HG03354 (cell line): ENCODE results near the gene SENP7.
"Not testable (repeated sequence)": the region's sequence is repeated elsewhere in the genome, so short reads cannot be mapped to it uniquely, and the experiment has no call there.

Source experiments
- ATAC-seq: cut with Tn5 transposase; IDR thresholded peaks from one replicate; pipeline ENCODE4 v1.9.1; 2021; ENCODE audit warnings: mild to moderate bottlenecking; ENCODE audit not compliant: unreplicated experiment, poor library complexity, severe bottlenecking

Gene SENP7, protein sequence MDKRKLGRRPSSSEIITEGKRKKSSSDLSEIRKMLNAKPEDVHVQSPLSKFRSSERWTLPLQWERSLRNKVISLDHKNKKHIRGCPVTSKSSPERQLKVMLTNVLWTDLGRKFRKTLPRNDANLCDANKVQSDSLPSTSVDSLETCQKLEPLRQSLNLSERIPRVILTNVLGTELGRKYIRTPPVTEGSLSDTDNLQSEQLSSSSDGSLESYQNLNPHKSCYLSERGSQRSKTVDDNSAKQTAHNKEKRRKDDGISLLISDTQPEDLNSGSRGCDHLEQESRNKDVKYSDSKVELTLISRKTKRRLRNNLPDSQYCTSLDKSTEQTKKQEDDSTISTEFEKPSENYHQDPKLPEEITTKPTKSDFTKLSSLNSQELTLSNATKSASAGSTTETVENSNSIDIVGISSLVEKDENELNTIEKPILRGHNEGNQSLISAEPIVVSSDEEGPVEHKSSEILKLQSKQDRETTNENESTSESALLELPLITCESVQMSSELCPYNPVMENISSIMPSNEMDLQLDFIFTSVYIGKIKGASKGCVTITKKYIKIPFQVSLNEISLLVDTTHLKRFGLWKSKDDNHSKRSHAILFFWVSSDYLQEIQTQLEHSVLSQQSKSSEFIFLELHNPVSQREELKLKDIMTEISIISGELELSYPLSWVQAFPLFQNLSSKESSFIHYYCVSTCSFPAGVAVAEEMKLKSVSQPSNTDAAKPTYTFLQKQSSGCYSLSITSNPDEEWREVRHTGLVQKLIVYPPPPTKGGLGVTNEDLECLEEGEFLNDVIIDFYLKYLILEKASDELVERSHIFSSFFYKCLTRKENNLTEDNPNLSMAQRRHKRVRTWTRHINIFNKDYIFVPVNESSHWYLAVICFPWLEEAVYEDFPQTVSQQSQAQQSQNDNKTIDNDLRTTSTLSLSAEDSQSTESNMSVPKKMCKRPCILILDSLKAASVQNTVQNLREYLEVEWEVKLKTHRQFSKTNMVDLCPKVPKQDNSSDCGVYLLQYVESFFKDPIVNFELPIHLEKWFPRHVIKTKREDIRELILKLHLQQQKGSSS

DNA sequence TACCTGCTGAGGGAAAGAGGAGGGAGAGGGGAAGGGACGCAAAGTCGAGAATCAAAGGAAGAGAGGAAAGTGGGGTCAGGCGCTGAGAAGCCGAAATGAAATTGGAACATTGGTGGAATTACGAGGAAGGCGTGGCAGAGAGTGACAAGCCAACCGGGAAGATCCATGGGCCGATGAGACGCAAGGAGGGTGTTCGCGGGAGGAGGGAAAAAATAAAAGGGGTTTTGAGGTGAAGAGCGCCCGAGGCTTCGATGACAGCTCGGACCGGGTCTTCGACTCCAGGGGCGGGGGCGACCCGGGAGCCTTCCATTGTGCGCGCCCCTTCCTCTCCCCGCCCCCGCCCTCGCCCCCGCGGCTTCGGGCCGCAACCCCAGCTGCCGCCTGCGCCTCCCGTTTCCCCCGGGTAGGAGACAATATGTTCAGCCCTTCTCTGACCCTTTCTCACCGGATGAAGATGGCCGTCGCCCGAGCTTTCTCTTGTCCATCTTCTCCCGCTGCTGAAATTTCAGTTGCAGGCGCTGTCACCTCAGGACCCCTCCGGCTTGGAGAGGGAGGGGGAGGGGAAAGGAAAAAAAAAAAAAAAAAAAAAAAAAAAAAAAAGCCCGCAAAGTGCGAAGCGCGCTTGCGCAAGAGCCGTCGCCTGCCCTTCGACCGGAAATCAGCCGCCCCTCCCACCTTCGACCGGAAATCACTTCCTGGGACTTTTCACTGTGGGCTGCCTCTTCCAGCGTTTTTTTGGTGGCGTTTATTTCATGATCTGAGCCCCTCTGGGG is at the start of gene SENP7:
Gene SENP7, minus strand, starts transcription at position 567 of the 773 bp plus-strand sequence. Its CDS starts 82 bp downstream, at position 485.
- ATAC-seq, result peak; percentile 69

DNA sequence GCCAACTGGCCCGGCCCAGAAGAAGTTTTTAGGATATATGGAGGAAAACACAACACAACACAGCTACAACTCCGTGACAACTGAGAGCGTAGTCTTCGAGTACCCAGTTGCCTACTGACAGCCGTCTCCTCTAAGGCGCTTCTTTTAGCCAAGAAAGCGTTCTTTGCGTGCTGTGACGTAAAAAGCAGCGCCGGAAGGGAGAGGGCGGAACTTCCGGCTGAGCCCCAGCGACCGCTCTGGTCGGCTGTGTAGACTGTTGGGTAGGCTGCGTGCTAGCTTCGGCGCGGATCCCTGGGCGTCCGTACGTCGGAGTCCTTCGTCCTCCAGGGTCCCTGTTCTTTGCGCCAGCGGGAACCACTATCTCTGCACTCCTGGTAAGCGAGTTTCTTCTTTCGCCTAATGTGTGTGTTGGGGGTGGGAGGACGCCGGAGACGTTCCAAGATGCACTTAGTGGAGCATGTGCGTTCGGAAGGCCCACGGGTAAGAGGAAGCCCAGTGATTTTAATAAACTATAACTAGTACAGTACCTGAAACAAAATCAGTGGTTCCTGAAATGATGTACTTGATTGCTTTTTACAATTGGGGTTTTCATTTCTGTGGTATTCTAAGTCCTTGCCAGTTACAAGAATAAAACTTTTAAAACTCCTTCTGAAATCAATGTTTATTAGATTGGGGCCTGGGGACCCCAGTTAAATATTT is 48.8 kb upstream of the SENP7 start, which contains the start of gene TRMT10C:
Gene TRMT10C, plus strand, starts transcription at position 239 of the 699 bp plus-strand sequence. CDS start 2,914 bp downstream, outside the sequence.
- peak; percentile 100 for ATAC-seq

DNA sequence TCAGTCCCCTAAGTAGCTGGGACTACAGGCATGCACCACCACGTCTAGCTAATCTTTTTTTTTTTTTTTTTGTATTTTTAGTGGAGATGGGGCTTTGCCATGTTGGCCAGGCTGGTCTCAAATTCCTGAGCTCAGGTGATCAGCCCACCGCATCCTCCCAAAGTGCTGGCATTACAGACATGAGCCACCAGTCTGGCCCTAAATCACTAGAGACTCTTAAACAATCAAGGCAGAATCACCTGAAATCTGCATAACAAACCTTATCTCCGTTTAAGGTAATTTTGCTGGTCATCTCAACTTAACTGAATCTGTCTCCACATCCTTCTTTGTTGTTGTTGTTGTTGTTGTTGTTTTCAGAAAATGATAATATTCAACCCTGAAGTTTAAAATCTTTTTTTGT is 43.1 kb upstream of the SENP7 start:
- no peak for ATAC-seq

DNA sequence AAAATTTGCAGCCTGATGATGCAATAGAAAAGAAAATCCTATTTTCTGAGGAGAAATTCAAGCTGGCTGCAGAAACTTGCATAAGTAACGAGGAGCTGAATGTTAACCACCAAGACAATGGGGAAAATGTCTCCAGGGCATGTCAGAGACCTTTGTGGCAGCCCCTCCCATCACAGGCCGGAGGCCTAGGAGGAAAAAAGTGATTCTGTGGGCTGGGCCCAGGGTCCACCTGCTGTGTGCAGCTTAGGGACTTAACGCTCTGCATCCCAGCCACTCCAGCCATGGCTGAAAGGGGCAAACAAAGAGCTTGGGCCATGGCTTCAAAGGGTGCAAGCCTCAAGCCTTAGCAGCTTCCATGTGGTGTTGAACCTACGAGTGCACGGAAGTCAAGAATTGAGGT is 40.4 kb upstream of the SENP7 start:
- ATAC-seq, result not testable (repeated sequence)

DNA sequence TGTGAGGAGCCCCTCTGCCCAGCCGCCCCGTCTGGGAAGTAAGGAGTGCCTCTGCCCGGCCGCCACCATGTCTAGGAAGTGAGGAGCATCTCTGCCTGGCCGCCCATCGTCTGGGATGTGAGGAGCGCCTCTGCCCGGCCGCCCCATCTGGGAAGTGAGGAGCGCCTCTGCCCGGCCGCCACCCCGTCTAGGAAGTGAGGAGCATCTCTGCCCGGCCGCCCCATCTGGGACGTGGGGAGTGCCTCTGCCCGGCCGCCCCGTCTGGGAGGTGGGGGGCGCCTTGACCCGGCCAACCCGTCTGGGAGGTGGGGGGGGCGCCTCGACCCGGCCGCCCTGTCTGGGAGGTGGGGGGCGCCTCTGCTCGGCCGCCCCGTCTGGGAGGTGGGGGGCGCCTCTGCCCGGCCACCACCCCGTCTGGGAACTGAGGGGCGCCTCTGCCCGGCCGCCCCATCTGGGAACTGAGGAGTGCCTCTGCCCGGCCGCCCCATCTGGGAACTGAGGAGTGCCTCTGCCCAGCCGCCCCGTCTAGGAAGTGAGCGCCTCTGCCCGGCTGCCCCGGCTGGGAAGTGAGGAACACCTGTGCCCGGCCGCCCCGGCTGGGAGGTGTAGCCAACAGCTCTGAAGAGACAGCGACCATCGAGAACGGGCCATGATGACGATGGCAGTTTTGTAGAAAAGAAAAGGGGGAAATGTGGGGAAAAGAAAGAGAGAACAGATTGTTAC is 38.5 kb upstream of the SENP7 start:
- ATAC-seq, result not testable (repeated sequence)

DNA sequence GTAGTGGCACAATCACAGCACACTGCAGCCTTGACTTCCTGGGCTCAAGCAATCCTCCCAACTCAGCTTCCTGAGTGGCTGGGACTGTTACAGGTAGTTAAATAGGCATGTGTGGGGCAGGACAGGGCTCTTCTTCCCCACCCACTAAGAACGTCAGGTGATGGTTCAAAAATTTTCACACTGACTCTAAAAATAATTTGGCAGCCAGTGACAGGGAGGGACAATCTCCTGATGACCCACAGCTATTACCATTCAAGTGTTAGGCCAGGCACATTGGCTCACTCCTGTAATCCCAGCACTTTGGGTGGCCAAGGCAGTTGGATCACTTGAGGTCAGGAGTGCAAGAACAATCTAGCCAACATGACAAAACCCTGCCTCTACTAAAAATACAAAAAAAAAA is 36.5 kb upstream of the SENP7 start:
- no peak for ATAC-seq

DNA sequence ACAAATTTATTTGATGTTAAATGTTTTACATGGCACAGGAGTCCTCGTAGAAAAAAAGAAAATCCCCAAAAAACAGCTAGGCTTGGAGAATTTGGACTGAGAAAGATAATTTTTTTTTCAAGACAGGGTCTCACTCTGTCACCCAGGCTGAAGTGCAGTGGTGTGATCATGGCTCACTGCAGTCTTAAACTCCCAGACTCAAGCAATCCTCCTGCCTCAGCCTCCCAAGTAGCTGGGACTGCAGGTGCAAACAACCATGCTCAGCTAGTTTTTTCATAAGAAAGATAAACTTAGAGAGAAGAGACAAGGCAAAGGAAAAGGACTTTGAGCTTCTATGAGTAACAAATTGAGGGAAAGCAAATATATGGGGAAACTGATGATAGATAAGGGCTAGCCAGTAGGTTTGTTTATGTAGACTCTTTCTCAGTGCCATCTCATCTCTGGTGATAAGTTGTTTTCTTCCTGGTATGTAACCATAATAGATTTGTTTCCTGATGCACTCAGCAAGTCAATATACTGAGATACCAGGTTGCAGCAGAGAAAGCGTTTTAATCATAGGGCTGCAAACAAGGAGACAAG is 35.6 kb upstream of the SENP7 start:
- no peak for ATAC-seq

DNA sequence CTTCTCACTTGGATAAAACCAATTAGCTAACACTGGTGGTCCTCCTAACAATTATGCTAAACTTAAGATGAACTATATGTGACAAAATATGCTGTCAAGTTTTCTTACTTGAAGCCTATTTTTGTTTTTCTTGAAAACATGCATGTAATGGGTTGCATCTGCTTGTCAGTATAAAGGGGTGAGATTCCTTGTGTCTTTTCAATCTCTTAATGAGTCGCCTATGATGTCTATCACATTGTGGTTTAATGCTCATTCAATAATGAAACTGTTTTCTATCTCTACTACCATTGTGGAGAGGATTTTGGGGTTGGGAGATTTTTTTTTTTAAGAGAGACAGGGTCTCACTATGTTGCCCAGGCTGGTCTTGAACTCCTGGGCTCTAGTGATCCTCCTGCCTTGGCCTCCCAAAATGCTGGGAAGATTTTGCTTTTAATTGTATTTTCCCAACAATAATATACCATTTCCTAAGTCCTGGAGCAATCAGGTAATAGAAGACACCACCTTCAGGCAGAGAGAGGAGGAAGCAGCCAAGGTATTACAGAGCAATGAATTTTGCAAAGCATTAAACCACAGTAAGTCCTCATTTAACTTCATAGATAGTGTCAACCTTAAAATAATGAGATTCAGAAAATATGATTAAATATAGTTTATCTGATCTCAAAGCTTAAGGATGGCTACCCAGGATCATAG is 31.3 kb upstream of the SENP7 start:
- ATAC-seq, result no peak

DNA sequence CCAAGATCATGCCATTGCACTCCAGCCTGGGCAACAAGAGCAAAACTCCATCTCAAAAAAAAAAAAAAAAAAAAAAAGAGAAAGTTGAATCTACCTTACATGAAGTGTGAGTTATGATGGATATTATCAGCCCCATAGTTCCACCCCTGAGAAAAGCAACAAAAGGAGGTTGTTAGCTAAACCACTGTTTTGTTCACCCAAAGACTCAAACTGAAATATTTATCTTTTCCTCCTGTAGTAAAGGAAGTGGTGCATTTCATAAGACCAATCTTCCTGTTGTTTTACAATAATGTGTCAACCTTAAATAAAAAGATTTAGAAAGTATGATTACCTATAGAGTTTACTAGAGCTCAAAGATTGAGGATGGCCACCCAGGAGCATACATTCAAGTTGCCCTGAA is 29.9 kb upstream of the SENP7 start:
- no peak for ATAC-seq

DNA sequence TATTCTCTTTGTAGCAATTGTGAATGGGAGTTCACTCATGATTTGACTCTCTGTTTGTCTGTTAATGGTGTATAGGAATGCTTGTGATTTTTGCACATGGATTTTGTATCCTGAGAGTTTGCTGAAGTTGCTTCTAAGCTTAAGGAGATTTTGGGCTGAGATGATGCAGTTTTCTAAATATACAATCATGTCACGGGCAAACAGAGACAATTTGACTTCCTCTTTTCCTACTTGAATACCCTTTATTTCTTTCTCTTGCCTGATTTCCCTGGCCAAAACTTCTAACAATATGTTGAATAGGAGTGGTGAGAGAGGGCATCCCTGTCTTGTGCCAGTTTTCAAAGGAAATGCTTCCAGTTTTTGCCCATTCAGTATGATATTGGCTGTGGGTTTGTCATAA is 23.9 kb upstream of the SENP7 start:
- ATAC-seq, result not testable (repeated sequence)

DNA sequence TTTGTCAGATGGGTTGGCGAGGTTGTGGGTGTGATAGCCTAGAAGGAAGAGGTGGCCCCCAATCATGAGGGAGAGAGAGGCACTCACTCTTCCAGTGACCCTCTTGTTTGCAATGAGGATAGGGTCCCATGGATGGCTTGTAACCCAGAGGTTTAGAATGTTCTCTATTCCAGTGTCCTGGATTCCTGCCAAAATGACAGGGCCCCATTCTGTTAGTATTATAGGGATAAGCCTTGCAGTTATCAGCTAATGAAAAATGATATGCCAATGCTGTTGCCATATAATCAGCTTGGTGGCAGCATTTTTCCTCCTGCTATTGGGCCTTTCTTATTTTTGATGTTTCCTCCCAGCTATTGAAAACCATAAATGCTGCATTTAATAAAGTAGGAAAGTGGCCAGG is 23.3 kb upstream of the SENP7 start:
- no peak for ATAC-seq

DNA sequence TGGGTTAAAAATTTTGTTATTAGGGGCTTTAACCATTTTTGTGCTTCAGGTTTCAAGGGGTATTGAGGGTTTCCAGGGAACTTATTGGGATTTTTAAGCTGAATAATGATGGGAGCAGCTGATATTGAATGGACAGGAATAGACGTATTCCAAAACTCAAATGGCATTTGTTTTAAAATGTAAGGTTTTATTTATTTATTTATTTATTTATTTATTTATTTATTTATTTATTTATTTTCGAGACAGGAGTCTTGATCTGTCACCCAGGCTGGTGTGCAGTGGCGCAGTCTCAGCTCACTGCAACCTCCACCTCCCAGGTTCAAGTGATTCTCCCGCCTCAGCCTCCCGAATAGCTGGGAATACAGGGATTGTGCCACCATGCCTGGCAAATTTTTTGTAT is 22.2 kb upstream of the SENP7 start:
- no peak for ATAC-seq

DNA sequence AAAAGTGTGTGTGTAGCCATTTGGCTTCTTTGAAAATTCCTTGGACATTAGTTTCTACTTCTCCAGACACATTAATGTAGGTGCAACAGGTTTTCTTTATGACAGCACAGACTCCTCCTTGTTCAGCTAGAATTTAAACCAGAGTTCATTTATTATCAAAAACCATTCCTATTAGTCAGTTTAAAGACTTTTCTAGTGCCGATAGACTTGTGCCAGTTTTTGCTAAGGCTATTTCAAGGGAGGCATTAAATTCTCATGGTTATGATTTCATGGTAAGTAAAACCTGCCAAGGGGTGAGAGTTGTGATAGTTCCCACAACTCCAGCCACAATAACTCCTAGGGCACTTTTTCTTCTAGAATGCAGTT is 20.6 kb upstream of the SENP7 start:
- no peak for ATAC-seq

DNA sequence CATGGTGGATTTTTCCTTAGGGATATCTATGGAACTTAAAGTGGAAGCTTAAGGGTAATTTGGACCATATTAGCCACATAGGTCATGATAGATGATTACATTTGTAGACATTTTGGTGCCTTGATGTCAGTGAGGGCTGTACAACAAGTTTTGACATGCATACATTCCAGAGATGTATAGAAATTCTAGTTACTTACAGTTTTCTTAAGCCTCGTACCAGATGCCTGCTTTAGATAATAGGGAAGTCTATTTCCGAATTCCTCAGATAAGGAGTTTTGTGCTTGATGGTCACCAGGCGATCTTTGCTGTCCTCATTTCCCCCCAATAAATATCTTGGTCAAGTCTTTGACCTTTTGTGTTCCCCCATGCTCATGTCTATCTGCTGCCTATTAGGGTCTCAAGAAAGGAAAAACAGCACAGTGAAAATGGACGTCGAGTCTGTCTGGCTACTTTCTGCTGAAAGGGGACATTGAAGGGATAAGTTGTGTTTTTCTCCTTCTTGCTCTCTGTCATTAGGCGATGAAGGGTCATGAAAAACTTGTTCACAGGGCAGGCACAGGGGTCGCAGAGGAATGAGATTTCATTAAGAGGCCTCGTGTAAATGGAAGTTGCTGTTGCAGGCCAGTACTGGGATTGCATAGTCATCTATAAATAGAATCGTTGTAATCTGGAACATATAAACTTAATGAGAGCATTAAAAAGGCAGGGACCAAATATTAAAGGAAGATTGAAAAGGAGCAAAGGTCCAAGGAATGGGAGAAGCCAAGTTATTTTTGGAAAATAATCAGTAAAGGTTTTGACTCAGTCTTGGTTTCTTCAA is 20.0 kb upstream of the SENP7 start:
- no peak for ATAC-seq

DNA sequence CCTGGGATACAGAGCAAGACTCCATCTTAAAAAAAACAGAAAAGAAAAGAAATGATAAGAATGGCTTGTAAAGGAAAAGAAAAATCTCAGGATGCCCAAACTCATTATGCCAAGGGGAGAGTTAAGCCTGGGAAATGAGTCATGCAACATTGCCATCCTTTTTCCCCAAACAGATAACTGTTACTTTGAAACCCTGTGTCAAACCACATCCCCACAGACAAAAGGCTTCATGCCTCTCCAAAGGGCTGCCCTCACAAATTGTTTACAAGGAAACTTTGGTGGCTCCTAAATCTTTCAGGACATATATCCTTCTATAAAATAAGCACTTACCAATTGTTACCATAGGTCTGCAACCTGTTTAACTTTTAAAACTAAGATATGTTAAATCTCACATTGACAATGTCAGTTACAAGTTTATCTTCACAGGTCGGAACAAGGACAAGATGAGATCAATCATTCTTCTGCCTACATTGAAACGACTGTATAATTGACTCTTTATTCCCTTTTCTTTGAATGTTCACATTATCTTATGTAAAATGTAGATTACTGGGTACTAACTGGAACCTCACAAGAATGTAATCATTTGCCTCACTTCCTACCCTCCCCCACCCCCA is 18.6 kb upstream of the SENP7 start:
- no peak for ATAC-seq

DNA sequence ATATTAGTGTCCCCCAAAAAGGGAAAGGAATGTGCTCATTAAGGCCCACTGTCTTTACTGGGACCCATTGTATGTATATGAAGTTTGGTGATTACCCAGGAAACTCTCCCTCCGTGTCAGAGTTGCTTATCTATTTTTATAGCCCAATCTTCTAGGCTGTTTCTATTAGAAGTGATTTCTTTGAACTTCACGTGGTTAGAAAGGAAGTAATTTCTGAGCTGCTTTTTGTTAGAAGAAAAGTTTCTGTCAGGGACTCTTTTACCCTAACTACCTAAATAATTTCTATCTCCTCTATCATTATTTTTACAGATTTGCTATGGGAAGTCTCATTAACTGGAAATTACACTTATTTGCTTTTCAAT is 17.7 kb upstream of the SENP7 start:
- no peak for ATAC-seq
